GM19240 (cell line): Measurements from ENCODE around the gene POLR2J2.
"Not testable (repeated sequence)": the region's sequence is repeated elsewhere in the genome, so short reads cannot be mapped to it uniquely, and the experiment has no call there.

Source experiments
- DNase-seq: peaks from one replicate; pipeline ENCODE4 v3.0.0; 2011; ENCODE audit warnings: low spot score; ENCODE audit not compliant: insufficient read length

Gene POLR2J2

DNA sequence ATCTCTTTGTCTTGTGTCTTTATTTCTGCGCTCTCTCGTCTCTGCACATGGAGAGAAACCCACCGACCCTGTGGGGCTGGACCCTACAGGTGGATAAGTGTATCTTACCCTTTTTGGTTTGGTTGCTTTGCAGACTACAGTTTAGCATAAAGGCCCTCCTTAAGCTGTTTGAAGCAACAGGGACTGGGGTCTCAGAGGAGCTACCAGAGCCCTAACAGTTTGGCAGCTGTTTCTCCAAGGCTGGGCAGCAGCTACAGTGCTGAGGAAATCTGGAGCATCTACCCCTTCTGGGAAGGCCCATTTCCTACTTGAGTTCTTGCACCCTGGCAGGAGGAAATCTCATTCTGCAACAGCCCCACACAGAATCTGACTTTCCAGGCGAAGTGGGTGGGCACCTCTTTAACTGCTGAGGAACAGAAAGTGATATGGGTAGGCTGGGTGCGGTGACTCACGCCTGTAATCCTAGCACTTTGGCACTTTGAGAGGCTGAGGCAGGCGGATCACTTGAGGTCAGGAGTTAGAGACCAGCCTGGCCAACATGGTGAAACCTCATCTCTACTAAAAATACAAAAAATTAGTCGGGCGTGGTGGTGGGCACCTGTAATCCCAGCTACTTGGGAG is 2.1 kb upstream of the POLR2J2 start:
- not testable (repeated sequence) for DNase-seq

DNA sequence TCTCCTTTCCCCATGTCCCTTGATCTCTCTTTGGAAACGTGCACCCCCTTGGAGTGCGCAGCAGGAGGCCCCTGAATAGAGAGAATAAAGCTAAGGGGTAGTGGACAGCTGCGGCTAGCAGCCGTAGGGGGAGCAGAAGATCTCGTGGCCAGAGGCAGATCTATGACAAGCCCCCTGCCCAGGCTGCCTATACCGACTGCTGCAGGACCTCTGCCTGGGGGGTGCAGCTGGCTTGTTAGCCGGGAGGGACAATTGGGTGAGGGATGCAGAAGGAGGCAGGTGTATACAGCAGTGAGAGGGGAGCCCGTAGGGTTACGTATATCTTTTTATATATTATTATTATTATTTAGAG is 469 bp upstream of the POLR2J2 start:
- not testable (repeated sequence) for DNase-seq

DNA sequence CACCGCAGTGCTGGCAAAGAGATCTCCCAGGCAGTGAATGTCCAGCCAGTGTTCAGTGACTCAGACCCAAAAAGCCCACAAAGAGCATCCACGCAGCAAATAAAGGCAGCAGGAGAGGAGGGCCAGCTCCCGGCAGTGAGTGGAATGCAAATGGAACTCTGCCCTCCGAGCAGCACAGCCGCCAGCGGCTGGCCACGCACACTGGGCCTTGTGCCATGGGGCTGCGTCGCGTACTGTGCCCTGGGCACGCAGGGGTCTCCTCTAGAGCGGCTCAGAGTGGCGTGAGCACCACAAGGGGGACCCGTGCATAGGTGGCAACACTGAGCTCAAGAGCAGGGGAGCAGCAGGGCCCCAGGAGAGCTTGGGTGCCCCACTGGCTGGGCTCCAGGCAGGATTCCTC is 3.9 kb downstream of the POLR2J2 start:
- not testable (repeated sequence) for DNase-seq

DNA sequence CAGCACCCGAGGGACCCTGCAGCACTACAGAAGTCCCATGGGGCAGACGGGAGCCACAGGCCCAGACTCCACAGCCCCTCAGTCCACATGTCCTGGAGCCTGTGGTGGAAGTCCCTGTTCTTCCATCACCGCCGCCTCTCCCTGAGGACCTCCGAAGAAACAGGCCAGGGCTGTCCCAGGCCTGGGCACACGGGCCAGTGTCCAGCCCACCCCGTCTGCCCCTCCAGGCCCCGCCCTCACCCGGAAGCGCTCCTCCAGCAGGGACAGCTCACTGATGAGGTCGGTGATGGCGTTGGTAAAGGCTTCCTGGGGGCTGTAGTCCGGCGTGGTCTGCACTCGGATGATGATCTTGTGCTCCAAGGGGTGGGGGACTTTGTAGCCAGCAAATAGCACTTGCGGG is 4.6 kb downstream of the POLR2J2 start:
- not testable (repeated sequence) for DNase-seq

DNA sequence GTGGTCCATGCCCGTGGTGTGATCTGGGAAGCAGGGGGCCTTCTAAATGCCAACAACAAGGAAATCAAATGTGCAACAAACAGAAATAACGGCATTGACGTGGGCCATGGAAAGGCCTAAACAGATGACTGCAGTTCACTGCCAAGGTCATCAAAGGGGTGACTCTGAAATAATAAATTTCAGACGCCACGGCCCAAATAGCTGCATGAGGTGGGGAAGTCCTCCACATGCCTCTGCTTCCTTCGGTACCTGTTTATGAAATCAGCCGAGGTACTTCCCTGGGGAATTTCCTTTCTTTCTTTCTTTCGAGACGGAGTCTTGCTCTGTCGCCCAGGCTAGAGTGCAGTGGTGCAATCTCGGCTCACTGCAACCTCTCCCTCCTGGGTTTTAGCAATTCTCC is 6.7 kb downstream of the POLR2J2 start:
- DNase-seq = not testable (repeated sequence)

DNA sequence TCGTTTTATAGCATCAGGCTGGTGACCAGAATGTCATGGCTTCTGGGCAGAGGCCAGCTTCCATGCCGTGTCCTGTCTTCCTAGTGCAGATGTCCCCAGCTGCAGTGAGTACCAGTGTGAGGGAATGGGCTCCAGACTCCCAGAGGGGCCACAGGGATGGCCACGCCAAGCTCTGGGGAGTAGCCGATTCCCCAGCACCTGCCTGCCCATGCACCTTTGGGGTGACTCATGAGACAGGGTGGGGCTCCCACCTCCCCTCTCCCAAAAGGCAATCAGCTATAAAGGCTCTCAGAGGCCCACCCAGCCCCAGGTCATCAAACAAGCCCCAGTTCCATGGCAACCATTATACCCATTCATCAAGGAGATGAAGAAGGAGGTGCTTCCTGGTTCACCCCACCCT is 21.5 kb downstream of the POLR2J2 start, which contains the start of gene SPDYE2B:
Gene SPDYE2B (plus strand): TSS at position 396 of the 400 bp plus-strand sequence. CDS start 2,030 bp downstream, outside the sequence.
- DNase-seq = not testable (repeated sequence)

DNA sequence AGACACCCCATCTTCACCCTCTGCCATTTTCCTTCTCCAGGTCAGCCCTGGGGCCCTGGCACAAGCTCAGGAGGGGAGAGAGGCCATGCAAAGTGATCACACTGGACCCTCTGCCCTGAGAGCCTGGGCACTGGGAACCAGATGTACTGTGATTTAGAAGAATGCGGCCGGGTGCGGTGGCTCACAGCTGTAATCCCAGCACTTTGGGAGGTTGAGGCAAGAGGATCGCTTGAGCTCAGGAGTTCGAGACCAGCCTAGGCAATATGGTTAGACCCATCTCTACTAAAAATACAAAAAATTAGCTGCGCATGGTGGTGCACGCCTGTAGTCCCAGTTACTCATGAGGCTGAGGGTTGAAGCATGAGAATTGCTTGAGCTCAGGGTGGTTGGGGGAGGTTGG is 23.6 kb downstream of the POLR2J2 start:
- not testable (repeated sequence) for DNase-seq

DNA sequence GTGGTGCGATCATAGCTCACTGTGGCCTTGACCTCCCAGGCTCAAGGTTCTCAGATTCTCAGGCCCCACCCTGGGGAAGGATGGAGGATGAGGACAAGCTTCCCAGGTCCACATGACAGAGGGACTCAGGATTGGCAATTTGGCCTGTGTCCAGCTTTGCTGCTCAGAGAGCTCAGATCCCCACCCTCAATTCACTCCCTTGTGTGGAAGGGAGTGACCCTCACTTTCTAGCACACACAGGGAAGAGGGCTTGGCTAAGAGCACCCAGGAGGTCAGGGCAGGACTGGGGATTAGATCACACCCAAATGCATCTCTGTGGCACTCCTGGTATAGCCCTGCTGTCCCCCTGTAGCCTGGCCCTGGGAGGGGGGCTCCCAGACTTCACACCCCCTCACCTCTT is 28.1 kb downstream of the POLR2J2 start:
- not testable (repeated sequence) for DNase-seq

DNA sequence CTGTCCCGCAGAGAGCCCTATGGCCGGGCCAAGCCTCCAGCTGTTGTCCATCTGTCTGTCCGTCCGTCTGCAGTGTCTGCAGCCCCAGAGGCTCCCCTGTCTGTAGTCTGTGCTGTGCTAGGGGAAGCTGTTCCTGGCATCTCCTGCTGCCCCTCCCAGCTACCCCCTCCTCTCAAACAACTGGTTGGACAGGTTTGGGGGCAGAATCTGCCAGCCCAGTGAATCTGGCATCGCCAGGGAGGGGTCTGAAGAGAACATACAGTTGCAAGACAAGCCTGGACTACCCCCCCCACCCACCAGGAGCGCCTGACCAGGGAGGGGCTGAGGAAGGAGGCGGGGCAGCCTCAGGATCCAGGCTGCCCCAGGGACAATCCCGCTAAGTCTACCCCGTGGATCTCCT is 28.8 kb downstream of the POLR2J2 start, which contains the start of gene UPK3BL1:
Gene UPK3BL1 (minus strand): TSS at position 101 of the 400 bp plus-strand sequence. CDS start 50 bp downstream, at position 51.
- not testable (repeated sequence) for DNase-seq

DNA sequence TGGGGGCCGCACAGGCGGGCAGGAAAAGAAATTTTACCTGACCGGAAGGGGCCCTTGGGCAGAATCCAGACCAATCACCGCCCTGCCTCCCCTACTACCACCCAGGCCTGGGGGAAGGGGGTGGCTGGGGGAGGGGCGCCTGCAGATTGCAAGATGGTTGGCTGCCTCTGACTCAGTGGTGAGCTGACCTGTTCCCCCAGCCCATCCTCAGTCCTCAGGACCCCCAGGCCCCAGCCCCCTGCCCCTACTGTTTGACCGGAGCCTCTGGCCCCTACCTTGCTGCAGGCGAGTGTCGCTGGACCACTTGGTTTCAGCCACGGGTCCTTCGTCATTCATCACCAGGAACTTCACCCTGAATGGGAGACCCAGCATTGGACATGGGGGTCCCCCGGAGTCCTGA is 32.6 kb downstream of the POLR2J2 start:
- DNase-seq = not testable (repeated sequence)

DNA sequence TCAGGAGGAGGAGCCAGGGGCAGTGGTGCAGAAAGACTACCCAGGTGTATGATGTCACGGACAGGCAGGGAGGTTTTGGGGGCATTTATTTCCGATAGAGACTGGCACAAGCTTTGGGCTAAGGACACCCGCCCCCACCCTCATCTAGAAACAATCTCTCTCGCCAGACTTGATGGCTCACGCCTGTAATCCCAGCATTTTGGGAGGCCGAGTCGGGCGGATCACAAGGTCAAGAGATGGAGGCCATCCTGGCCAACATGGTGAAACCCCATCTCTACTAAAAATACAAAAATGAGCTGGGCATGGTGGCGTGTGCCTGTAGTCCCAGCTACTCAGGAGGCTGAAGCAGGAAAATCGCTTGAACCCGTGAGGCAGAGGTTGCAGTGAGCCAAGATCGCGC is 34.5 kb downstream of the POLR2J2 start:
- DNase-seq = not testable (repeated sequence)

DNA sequence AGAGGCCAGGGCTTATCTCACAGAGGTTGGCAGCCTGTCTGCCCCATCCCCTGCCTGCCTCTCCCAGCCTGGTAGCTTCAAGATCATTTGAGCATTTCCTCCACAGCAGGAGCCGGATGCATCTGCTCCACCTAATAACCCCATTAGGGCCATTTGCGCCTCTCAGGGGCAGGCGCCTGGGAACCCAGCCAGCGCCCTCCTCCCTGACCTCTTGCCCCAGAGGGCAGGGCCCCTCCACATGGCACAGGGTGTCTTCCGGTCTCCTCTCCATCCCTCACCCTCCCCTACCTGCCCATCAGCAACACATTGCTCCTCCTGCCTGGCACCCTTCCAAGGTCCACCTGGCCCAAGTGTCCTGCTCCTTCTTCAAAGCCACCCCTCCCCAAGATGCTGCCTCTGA is 36.1 kb downstream of the POLR2J2 start:
- DNase-seq = not testable (repeated sequence)

DNA sequence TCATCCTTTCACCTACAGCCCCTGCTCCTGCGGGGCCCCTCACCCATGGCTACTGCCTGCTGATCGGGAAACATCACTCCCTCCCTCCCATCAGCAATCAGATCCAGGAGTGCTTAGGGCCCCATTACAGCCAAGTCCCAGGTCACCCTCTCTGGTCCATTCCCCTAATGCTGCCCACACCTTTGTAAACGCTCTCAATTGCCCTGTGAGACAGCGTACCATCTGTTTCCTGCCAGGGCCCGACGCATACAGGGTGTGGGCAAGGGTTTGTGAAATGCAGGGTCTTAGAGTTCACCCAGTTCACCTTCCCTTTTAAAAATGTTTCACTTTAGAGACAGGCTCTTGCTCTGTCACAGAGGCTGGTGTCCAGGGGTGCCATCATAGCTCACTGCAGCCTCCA is 37.2 kb downstream of the POLR2J2 start:
- DNase-seq = not testable (repeated sequence)

DNA sequence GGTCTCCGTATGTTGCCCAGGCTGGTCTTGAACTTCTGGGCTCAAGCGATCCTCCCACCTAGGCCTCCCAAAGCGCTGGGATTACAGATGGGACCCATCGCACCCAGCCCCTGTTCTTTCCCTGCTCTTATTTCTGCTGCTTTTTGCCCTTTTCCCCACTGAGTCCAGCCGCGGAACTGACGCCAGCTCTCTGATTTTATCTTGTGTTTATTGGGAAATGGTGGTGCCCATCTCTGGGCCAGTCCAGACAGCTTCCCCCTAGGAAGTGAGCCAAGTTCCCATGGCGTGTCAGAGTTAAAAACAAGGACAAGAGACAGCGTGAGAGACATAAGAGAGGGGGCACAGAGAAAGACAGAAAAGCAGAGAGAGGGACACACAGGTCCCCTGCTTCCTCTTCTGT is 40.8 kb downstream of the POLR2J2 start:
- not testable (repeated sequence) for DNase-seq

DNA sequence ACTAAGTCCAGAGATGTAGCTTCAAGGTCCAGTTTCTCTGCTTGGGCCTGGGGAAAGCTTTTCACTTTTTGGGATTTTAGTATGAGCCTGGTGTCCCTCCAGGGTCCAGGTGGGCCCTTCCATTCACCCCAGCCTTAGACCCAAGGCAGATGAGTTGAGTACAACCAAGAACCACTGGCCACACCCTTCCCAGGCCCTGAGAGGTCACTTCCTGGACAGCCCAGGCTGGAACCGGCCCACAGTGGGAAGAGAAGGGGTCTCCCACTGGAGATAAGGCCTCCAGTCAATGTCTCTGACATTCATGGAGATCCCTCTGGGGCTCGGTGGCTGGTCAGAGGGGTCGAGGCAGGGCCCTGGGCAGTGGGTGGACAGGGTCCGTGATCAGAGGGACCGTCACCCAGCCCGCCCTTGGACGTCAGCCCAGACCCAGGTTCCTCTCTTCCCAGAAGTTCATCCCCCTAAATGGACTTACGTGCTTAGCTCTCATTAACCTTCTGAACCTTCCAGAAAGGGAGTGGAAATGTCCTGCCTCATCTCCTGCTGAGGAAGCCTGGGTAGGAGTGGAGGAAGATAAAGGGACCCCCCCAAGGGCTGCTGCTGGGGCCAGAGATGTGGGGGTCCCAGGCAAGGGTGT is 44.1 kb downstream of the POLR2J2 start:
- DNase-seq = not testable (repeated sequence)

DNA sequence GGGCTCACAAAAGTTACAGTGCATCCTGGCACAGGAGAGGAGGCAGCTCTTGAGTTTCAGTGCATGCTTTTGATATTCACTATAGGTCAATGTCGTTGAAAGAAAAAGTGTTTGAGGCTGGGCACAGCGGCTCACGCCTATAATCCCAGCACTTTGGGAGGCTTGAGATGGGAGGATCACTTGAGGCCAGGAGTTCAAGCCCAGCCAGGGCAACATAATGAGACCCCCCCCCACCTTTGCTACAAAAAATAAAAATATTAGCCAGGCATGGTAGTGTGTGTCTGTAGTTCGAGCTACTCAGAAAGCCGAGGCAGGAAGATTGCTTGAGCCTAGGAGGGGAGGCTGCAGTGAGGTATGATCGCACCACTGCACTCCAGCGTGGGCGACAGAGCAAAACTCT is 53.3 kb downstream of the POLR2J2 start:
- not testable (repeated sequence) for DNase-seq

DNA sequence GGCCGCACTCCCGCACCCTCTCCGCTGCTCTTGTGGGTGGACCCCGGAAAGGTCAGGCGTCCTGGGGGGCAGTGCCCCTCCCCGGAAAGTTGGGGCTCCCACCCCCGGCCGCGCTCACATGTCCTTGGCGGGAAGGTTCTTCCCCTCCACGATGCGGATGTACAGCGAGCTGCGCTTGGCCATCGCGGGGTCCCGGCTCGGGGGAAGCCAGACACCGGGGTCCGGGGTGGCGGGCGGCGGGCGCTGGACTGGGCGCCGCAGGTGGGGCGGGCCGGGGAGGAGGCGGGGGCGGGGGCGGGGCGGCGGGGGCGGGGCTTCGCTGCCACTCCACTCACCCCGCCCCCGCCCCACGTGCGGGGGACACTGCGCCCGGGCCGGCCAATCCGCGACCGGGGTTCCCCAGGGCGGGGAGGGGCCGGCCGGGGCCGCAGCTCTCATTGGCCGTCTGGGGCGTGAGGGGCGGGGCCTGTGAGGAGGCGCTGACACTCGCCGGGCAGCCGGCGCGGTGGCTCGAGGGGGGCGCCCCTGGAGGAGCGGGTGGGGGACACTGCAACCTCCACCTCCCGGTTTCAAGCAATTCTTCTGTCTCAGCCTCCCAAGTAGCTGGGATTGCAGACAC is 54.8 kb downstream of the POLR2J2 start, which contains the start of gene RASA4:
Gene RASA4 (minus strand): TSS at position 250 of the 619 bp plus-strand sequence. CDS start 67 bp downstream, at position 183.
- not testable (repeated sequence) for DNase-seq
